Liver (tissue), 9 donors: ENCODE data around the gene ARHGAP40. TPM values are rescaled to one million over a fixed set of nuclear protein-coding genes. Genes with fewer than 3 reads are reported as not detected.

ENCODE experiments used
- DNase-seq: peaks from one replicate; pipeline ENCODE4 v3.0.0-alpha.2; 2017; ENCODE audit warnings: low spot score
- H3K27ac ChIP-seq, 2 donors: one replicate each; pipeline ENCODE4 v1.7.0; 2013; ENCODE audit warnings: inconsistent platforms in 2 of 2, low read length in 2 of 2, control low read depth in 1 of 2, low read depth in 1 of 2, mild to moderate bottlenecking in 1 of 2
- H3K27me3 ChIP-seq, 4 donors: one replicate each; pipeline versions ENCODE4 v1.6.1 to v1.7.0; 2013; ENCODE audit warnings: low read length in 3 of 4, inconsistent platforms in 1 of 4, mild to moderate bottlenecking in 1 of 4, moderate library complexity in 1 of 4; ENCODE audit not compliant: control insufficient read depth in 4 of 4, insufficient read depth in 4 of 4
- H3K36me3 ChIP-seq, 4 donors: one replicate each; pipeline versions ENCODE4 v1.6.1 to v1.7.0; 2013; ENCODE audit warnings: low read length in 3 of 4, mild to moderate bottlenecking in 3 of 4, low read depth in 1 of 4, moderate library complexity in 1 of 4; ENCODE audit not compliant: control insufficient read depth in 4 of 4, insufficient read depth in 3 of 4
- H3K4me1 ChIP-seq, 4 donors: one replicate each; pipeline versions ENCODE4 v1.6.1 to v1.7.0; 2013; ENCODE audit warnings: low read length in 3 of 4, mild to moderate bottlenecking in 3 of 4, moderate library complexity in 1 of 4; ENCODE audit not compliant: control insufficient read depth in 4 of 4, insufficient read depth in 4 of 4
- H3K4me3 ChIP-seq, 3 donors: one replicate each; pipeline versions ENCODE4 v1.6.1 to v1.7.0; 2013; ENCODE audit warnings: low read length in 3 of 3, control low read depth in 1 of 3, low read depth in 1 of 3, mild to moderate bottlenecking in 1 of 3
- H3K9ac ChIP-seq, 2 donors: one replicate each; pipeline ENCODE4 v1.7.0; 2013; ENCODE audit warnings: low read length in 2 of 2, mild to moderate bottlenecking in 2 of 2, moderate library complexity in 2 of 2, control low read depth in 1 of 2, low read depth in 1 of 2
- H3K9me3 ChIP-seq, 4 donors: one replicate each; pipeline versions ENCODE4 v1.6.1 to v1.7.0; 2013; ENCODE audit warnings: low read length in 3 of 4; ENCODE audit not compliant: control insufficient read depth in 4 of 4
- EGR1 ChIP-seq, 2 donors: IDR thresholded peaks; 2 replicates each; pipeline ENCODE4 v1.6.1; 2016 to 2018; ENCODE audit warnings: antibody characterized with exemption in 2 of 2, low read depth in 2 of 2
- FOXA1 ChIP-seq: IDR thresholded peaks from 2 replicates; pipeline ENCODE4 v1.6.1; 2016; ENCODE audit warnings: antibody characterized with exemption
- FOXA2 ChIP-seq: IDR thresholded peaks from 2 replicates; pipeline ENCODE4 v1.6.1; 2016; ENCODE audit warnings: antibody characterized with exemption
- HNF4A ChIP-seq, 2 donors: conservative IDR thresholded peaks; 2 replicates each; pipeline ENCODE4 v1.6.1; 2016; ENCODE audit warnings: antibody characterized with exemption in 2 of 2, mild to moderate bottlenecking in 2 of 2
- JUND ChIP-seq, 2 donors: IDR thresholded peaks; 2 replicates each; pipeline ENCODE4 v1.6.1; 2016; ENCODE audit warnings: antibody characterized with exemption in 2 of 2
- NR2F2 ChIP-seq: IDR thresholded peaks from 2 replicates; pipeline ENCODE4 v1.6.1; 2016; ENCODE audit warnings: antibody characterized with exemption
- RAD21 ChIP-seq, 2 donors: IDR thresholded peaks; 2 replicates each; pipeline ENCODE4 v1.6.1; 2016; ENCODE audit warnings: antibody characterized with exemption in 2 of 2, mild to moderate bottlenecking in 2 of 2
- RXRA ChIP-seq, 2 donors: IDR thresholded peaks; 2 replicates each; pipeline ENCODE4 v1.6.1; 2017 to 2018; ENCODE audit warnings: antibody characterized with exemption in 2 of 2, mild to moderate bottlenecking in 1 of 2
- SP1 ChIP-seq: IDR thresholded peaks from 2 replicates; pipeline ENCODE4 v1.6.1; 2018; ENCODE audit warnings: antibody characterized with exemption, mild to moderate bottlenecking
- TAF1 ChIP-seq: conservative IDR thresholded peaks from 2 replicates; pipeline ENCODE4 v1.6.1; 2016; ENCODE audit warnings: antibody characterized with exemption, mild to moderate bottlenecking
- WGBS: extraction: QIAGEN DNeasy Blood & Tissue Kit; methylation state at CpG from one replicate; pipeline ENCODE4 v1.1.7; 2013; 5-methylcytosine and 5-hydroxymethylcytosine counted together
- polyA plus RNA-seq, 2 donors: library from polyadenylated mRNA; stranded (reverse) in 1 of 2; unstranded in 1 of 2; fragments of 200-250 nt in 1 of 2; fragments of >200 nt in 1 of 2; fragmentation: Nextera tagmentation in 1 of 2; extraction: Ambion mirVana in 1 of 2; gene quantifications; one replicate each; pipeline versions ENCODE4 v1.2.1 to v1.2.3, GENCODE V29; 2013 to 2015
- total RNA-seq, 2 donors: library from RNA; depleted of rRNA; stranded (reverse); fragments of >200 nt; gene quantifications; one replicate each; pipeline ENCODE4 v1.2.3, GENCODE V29; 2014
- TF ChIP-seq, protein P1 (sequence below): IDR thresholded peaks from 2 replicates; pipeline ENCODE4 v1.6.1; 2016; ENCODE audit warnings: antibody characterized with exemption, mild to moderate bottlenecking
- TF ChIP-seq, protein P2 (sequence below): fragments of 150-350 bp; IDR thresholded peaks from 2 replicates; pipeline ENCODE4 v1.5.1; 2017; ENCODE audit warnings: improper control_type of control experiment, low read depth, low read length; ENCODE audit not compliant: missing input control
- TF ChIP-seq, protein P3 (sequence below): IDR thresholded peaks from 2 replicates; pipeline ENCODE4 v1.6.1; 2016; ENCODE audit warnings: antibody characterized with exemption
- donor health status: healthy.
- donor health status: healthy.
- donor health status: healthy.
- donor health status: healthy.
- donor health status: healthy.

Gene ARHGAP40
- total and polyA plus RNA-seq, 4 donors, result 0.08 TPM; not detected in 3

DNA sequence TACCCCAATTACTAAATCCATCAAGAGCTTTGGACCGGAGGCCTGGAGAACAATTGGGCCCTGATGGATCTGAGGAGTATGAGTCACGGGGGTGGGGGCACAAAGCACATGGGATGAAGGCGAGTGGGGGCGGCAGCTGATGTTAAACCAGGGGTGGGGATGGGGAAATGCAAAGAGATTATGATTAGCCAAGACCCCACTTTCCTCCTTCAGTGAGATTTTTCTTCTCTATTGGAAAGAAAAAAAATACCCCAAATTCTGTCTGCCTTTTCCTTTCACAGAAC lies 57.9 kb downstream of the ARHGAP40 start (continued):
- TF ChIP-seq, protein P1, sequence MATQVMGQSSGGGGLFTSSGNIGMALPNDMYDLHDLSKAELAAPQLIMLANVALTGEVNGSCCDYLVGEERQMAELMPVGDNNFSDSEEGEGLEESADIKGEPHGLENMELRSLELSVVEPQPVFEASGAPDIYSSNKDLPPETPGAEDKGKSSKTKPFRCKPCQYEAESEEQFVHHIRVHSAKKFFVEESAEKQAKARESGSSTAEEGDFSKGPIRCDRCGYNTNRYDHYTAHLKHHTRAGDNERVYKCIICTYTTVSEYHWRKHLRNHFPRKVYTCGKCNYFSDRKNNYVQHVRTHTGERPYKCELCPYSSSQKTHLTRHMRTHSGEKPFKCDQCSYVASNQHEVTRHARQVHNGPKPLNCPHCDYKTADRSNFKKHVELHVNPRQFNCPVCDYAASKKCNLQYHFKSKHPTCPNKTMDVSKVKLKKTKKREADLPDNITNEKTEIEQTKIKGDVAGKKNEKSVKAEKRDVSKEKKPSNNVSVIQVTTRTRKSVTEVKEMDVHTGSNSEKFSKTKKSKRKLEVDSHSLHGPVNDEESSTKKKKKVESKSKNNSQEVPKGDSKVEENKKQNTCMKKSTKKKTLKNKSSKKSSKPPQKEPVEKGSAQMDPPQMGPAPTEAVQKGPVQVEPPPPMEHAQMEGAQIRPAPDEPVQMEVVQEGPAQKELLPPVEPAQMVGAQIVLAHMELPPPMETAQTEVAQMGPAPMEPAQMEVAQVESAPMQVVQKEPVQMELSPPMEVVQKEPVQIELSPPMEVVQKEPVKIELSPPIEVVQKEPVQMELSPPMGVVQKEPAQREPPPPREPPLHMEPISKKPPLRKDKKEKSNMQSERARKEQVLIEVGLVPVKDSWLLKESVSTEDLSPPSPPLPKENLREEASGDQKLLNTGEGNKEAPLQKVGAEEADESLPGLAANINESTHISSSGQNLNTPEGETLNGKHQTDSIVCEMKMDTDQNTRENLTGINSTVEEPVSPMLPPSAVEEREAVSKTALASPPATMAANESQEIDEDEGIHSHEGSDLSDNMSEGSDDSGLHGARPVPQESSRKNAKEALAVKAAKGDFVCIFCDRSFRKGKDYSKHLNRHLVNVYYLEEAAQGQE, result no peak
- TF ChIP-seq, protein P2, sequence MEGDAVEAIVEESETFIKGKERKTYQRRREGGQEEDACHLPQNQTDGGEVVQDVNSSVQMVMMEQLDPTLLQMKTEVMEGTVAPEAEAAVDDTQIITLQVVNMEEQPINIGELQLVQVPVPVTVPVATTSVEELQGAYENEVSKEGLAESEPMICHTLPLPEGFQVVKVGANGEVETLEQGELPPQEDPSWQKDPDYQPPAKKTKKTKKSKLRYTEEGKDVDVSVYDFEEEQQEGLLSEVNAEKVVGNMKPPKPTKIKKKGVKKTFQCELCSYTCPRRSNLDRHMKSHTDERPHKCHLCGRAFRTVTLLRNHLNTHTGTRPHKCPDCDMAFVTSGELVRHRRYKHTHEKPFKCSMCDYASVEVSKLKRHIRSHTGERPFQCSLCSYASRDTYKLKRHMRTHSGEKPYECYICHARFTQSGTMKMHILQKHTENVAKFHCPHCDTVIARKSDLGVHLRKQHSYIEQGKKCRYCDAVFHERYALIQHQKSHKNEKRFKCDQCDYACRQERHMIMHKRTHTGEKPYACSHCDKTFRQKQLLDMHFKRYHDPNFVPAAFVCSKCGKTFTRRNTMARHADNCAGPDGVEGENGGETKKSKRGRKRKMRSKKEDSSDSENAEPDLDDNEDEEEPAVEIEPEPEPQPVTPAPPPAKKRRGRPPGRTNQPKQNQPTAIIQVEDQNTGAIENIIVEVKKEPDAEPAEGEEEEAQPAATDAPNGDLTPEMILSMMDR, result no peak
- TF ChIP-seq HNF4A (conservative IDR thresholded peaks at IDR 0.05) (no peak), FOXA2 (no peak), NR2F2 (no peak)
- TF ChIP-seq, protein P3, sequence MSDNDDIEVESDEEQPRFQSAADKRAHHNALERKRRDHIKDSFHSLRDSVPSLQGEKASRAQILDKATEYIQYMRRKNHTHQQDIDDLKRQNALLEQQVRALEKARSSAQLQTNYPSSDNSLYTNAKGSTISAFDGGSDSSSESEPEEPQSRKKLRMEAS, result no peak

DNA sequence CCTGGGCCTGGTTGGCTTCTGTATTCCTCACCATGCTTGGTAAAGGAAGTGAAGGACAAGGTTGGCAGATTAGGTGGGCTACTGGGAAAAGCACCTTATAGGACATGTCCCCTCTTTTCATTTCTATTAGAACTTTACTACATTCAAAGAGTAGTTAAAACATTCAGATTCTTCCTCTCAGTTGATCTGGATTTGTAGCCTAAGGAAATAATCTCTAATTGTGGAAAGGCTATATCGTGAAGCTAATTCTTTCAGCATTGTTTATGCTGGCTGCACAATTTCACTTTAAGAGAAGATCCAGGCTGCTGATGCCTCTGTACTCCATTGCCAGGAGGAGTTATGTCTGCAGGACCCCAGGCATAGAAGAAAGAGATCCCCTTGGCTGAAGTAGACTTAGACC lies 58.8 kb downstream of the ARHGAP40 start:
- TF ChIP-seq NR2F2 (no peak), SP1 (no peak), FOXA1 (no peak), TAF1 (no peak), JUND (IDR thresholded peaks at IDR 0.05) (no peak), RAD21 (IDR thresholded peaks at IDR 0.05) (no peak)
- TF ChIP-seq, protein P1, result no peak
- 87% methylated on average over 1 of the region's 1 CpG for WGBS
- H3K27me3 ChIP-seq, result peaks cover 0 to 4% (median 3%) of the 10 kb centered on the region in 4 donors
- H3K4me1 ChIP-seq, result no peaks in the 10 kb centered on the region
- no peak overlapping the region for H3K4me3 ChIP-seq
- peaks cover 0 to 3% (median under 1%) of the 10 kb centered on the region in 4 donors for H3K9me3 ChIP-seq
- no peak overlapping the region for H3K9ac ChIP-seq
- no peak overlapping the region for H3K27ac ChIP-seq
- DNase-seq, result no peak
- no peaks in the 10 kb centered on the region for H3K36me3 ChIP-seq

DNA sequence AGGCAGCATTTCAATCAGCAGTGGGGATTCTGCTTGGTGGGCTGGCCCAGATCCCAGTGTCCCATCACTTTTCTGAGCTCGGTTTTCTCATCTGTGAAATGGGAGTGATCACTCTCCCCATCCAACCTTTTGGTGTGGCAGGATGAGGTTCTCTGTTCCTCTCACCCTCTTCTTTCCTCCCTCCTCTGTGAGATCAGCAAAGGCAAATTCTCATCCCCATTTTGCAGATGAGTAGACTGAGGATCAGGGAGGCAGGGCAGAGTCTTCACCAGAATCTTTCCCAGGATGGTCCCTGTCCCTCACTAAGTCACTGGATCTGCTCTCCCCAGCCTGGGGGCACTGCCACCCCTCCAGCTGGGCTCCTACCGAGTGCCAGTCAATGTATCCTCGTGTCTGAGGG lies 62.1 kb downstream of the ARHGAP40 start:
- no peak for TF ChIP-seq RXRA (IDR thresholded peaks at IDR 0.05)
- TF ChIP-seq, protein P3, result no peak
- TF ChIP-seq HNF4A (conservative IDR thresholded peaks at IDR 0.05), result no peak
- TF ChIP-seq FOXA2, result no peak
- no peak for TF ChIP-seq EGR1 (IDR thresholded peaks at IDR 0.05; ENCODE audit: low read depth in 2 of 2)
- no peak for TF ChIP-seq RAD21 (IDR thresholded peaks at IDR 0.05)
- Histone ChIP-seq H3K9me3 (peaks cover 0 to 3% (median under 1%) of the 10 kb centered on the region in 4 donors), H3K9ac (no peak overlapping the region), H3K27ac (no peak overlapping the region), H3K27me3 (peaks cover 0 to 4% (median 3%) of the 10 kb centered on the region in 4 donors), H3K36me3 (no peaks in the 10 kb centered on the region), H3K4me1 (no peaks in the 10 kb centered on the region), H3K4me3 (no peak overlapping the region)
- DNase-seq, result no peak
- 75% methylated on average over 3 of the region's 3 CpGs for WGBS
